HG02840 (cell line): ENCODE data around the gene CHRDL1.
"Not testable (repeated sequence)": the region's sequence is repeated elsewhere in the genome, so short reads cannot be mapped to it uniquely, and the experiment has no call there.

Experiments
- ATAC-seq: cut with Tn5 transposase; IDR thresholded peaks from one replicate; pipeline ENCODE4 v1.9.1; 2021; ENCODE audit warnings: mild to moderate bottlenecking, moderate library complexity, moderate number of reproducible peaks; ENCODE audit not compliant: unreplicated experiment, low FRiP score

CHRDL1 gene, protein sequence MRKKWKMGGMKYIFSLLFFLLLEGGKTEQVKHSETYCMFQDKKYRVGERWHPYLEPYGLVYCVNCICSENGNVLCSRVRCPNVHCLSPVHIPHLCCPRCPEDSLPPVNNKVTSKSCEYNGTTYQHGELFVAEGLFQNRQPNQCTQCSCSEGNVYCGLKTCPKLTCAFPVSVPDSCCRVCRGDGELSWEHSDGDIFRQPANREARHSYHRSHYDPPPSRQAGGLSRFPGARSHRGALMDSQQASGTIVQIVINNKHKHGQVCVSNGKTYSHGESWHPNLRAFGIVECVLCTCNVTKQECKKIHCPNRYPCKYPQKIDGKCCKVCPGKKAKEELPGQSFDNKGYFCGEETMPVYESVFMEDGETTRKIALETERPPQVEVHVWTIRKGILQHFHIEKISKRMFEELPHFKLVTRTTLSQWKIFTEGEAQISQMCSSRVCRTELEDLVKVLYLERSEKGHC

DNA sequence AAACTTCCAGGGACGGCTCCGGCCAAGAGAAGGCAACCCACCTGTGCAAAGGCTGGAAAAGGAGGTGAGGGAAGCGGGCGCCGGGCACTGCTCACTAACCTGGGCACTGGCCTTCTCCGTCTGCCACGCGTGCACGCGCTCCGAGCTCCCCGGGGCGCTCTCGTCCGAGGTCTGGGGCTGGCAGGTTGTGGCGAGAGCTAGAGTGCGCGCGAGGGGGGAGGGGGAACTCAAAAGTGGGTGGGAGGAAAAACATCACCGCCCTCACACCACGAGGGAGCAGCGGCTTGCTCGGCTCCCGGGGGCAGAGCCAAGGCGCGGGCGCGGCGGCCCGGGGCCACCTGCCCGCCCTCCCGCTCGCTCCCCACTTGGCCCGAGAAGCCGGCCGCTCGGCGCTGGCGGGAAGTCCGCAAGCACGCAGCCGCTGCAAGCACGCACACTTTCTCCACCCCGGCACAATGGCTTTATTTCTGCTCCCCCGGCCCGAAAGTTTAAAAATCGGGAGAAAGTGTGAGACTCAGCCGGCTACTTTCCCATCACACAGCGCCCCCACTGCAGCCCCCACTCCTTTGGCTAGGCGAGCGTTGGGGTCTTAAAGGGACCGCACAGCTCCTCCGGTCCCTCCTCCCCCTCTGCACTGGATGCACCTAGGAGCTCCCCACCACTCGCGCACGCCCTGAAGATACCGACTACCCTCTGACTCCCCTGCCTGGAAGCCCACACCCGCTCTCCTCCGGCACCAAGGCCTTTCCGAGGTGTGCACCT lies at the start of gene CHRDL1:
Gene CHRDL1, minus strand, starts transcription at position 173 of the 762 bp plus-strand sequence. CDS start 3,636 bp downstream, outside the sequence.
- no peak for ATAC-seq

DNA sequence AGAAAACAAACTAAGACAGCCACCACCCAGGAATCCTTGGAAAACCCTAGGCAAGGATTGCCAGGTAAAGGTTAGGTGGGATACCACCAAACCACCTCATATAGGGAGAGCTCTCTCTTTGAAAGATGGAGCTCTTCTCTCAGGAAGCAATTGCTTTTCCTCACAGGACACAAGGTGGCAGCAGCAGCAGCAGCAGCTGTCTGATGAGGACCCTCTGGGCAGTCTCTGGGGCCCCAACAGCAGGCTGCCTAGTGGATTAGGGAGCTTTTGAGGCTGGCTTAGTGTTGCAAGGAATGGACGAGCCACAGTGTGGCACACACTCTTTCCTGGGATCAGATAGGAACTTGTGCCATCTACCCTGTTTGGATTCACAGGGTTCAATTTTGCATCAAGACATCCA lies 41.4 kb upstream of the CHRDL1 start:
- ATAC-seq, result no peak

DNA sequence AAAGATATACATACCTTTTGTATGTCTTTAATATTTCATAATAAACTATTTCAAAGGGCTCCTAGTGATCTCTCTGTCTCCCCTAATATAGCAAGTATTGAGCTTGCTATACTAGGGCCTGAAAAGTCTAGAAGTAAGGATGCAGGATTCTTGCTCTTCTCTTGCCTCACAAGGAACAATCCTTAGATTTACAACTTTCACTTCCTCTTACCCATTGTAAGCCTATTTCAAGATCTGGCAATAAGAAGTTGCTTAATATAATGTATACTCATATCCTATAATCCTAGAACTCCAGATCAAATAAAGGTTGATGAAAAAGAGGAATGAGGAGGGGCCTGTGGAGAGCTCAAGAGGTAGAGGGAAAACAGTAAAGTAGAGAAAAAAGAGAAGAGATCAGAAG lies 40.8 kb upstream of the CHRDL1 start:
- no peak for ATAC-seq

DNA sequence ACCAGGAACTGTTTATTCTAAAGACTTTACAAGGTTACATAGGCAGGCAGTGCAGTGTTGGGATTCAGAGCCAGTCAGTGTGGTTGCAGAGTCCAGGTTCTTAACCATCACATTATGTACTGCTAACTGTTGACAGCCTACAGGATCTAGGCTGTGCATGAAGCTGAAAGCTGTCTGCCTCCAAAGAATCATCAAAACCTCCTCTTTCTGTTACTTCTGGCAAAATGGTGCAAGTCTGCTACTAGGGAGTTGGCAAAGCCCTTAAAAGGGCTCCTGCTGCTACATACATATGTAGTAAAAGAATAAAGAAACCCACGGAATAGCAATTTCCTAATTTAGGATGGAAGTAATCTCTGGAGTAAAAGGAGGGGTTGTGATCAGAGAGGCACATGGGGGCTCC lies 40.4 kb upstream of the CHRDL1 start:
- ATAC-seq, result no peak

- ATAC-seq, result no peak
Measured at GRCh38 chrX:110825972-110826371, 30.4 kb upstream of the CHRDL1 start.

GRCh38 chrX:110816543-110816942 lies 20.9 kb upstream of the CHRDL1 start:
- ATAC-seq, result not testable (repeated sequence)

- no peak for ATAC-seq
Measured at GRCh38 chrX:110806145-110806544, 10.5 kb upstream of the CHRDL1 start.

DNA sequence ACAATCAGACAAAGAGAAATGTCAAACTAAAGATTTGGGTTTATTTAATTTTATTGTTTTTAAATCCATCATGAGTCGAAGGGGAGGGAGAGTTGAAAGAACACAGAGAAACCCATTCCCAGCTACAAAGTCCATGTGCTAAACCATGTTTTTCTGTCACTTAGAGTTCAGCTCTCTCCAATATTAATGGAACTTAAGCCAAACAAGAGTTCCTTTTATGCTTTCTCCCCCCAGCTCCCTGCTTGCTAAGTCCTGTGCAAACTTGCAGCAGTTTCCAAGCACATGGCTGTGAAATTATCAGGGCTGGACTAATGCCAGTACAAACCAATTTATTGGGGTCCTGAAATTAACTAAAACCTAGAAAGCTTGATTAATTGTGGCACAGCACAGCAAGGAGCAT lies 9.7 kb upstream of the CHRDL1 start:
- ATAC-seq, result no peak

DNA sequence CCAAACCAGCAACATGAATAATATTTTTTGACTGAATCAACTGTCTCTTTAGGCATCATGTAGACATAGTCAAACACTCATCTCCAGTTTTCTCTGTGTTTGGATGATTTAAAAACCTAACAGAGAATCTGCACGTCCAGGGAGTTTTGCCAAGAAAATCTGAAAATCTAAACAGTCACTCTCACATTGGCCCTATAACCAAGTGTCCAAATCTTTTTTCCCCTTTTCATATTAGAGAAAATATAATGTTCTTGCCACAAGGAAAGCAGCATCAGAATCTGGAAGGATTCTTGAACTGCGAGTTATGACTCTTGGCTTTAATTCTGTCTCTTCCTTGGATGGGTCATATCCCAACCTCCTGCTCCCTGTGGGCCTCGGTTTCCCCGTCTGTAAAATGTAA lies 8.8 kb upstream of the CHRDL1 start:
- no peak for ATAC-seq

DNA sequence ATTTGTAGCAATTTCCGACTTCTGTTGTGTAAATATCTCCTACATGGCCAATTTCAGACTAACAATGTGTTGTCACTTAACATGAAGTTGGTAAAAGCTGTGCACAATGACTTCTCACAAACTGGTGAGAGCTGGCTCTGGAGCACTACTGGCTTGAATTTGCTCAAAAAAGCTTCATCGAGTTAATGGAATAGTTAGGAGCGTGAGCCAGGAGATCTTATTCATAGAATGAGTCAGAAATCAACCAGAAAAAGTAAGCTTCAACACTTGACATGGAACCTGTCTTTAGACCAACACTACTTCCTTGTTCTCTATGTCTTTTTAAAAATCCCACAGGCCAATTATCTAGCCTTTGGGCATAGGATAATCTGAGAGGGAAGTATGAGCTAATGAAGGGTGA lies 7.9 kb upstream of the CHRDL1 start:
- no peak for ATAC-seq

DNA sequence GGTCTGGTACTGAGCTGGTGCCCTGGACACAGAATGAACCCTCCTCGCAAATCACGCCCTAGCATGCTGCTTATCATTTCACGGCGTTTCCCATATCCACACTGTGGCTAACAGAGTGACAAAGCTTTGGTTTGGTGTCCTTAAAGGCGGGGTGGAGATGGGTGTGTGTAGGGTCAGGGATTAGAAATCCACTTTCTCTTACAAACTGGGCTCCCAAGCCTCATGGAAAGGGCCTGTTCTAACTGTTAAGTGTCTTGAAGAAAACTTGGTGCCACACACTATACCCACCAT lies 735 bp upstream of the CHRDL1 start:
- no peak for ATAC-seq

GRCh38 chrX:110794601-110795000 lies 1.0 kb downstream of the CHRDL1 start:
- no peak for ATAC-seq

DNA sequence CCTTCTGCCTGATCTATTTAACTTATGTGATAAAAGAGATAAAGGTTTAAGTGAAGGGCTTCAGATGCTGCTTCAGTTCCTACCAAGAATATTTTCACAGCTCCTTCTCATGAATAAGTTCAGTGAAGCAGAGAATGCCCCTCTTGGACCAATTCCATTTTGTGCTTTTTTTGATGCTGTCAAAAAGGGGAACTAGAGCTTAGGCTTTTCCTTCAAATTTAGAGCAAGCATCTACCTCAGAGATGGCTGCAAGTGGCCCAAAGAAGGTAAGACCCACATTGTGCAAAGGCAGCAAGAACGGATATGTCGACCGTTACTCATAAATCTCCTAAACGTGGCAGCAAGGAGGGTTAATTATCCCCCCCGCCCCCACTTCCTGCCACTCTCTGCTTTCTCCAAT lies 4.5 kb downstream of the CHRDL1 start:
- no peak for ATAC-seq

GRCh38 chrX:110786486-110786885 lies 9.1 kb downstream of the CHRDL1 start:
- no peak for ATAC-seq

DNA sequence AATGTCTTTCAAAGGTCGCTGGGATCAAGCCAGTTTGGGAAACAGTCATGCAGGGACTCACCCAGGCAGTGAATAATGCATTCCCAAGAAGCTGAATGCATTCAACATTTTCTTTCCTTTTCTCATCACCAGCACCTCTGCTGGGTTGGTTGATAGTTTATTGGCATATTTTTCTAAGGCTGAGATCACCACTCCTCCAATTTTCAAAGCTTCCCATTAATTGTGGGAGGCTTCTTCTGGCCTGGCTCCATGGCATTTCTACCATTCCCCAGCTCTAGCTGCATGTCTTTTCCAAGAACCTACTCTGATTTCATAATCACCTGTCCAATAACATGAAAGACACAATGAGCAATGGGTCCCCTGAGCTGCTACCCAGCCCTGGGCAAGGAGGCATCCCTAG lies 35.8 kb downstream of the CHRDL1 start:
- no peak for ATAC-seq

DNA sequence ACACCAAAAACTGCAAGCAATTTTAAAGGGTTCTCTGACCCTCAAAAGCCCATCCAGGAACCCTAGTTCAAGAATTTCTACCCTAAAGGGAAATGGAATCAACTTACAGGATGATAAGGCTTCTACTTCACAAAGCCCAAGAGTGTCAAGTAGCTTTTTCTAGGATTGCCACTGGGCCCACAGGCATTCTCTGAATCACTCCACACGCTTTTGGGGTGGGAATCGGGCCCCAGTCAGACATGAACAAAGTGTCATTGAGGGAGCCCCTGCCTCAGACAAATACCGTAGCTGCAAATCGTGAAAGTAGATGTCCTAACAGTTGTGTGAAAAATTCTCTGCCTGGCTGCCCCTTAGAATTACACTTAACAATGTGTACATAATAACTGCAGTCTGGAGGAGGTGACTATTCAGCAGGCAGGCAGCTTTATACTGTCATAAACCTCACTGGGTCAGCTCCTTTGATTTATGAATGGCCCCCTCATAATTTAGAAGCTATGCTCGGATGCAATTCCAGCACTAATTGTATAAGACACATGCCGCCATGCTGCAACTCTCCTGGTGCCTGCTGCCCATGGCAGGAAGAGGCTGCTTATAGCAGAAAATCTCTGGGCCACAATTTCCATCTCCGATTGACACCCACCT lies 36.7 kb downstream of the CHRDL1 start:
- no peak for ATAC-seq

- no peak for ATAC-seq
Measured at GRCh38 chrX:110755611-110756010, 40.0 kb downstream of the CHRDL1 start.

- no peak for ATAC-seq
Measured at GRCh38 chrX:110755061-110755460, 40.6 kb downstream of the CHRDL1 start.

DNA sequence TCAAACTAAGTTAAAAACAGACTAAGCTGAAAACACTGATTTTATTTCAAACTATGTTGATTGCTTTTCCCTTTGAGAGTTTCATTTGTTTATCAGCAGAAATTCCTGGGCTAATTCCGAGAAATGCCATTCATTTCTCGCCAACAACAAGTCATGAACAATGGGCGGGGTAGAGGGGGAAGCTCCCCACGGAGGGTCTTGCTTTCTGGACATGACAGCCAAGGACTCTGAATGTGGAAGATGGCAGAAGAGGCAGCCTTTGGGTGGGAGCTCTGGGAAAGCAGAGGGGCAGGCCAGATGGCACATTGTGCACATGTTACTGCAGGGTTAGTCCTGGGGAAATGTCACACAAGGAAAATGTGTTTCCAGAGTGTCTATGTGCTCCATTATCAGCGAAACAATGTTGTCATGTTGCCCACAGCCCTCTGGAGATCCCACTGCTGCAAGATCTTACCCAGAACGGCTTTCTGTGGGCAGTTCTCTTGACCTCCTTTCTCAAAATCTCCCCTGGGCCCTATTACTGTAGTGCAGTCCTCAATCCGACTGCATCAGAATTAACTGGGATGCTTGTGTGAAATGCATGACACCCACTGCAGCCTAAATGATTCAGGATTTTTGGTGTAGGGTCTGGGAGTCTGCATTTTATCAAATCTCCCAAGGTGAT lies 45.0 kb downstream of the CHRDL1 start:
- no peak for ATAC-seq

DNA sequence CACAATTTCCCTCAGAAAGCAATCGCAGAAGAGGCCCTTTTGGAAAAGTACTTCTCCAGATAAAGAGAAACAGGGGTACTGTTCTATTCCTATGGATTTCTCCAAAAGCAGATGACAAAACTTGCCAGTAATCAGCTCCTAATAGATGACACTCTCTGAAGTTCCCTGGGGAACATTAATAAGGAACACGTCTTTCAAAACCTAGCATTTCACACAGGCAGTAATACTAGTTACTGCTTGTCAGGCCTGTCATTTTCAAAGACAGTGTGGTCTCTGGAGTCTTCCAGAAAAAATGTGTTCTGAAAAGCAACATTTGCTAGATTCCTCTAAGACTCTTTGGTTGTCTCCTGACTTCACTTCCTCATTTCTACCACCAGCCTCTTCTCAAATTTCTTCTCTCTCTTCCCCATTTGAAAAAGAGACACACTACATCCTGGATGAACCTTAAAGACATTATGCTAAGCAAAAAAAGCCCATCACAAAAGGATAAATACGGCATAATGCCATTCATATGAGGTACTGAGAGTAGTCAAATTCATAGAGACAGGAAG lies 47.3 kb downstream of the CHRDL1 start:
- no peak for ATAC-seq

DNA sequence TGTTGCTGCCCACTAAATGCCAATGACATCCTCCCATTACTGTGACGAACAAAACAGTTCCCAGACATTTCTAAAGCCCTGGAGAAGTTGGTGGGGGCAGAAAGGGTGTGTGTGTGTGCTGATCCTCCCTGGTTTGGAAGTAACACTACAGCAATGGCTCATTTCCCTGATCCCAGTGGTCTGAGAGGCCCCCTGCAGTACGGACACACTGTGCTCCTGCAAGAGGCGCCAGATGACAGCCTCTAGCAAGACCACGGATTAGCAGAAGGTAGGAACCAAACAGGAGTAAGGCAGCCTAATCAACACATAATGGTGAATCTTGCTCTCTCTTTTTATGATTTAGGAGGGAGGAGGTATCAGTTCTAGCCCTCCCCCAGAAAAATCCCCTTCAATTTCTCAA lies 49.6 kb downstream of the CHRDL1 start:
- no peak for ATAC-seq
